ENCODE measurements around the gene WNT9B. TPM values are rescaled to one million over a fixed set of nuclear protein-coding genes. Genes with fewer than 3 reads are reported as not detected.

Gene WNT9B
- total RNA-seq, 2 donors from 2014 or later = not detected

DNA sequence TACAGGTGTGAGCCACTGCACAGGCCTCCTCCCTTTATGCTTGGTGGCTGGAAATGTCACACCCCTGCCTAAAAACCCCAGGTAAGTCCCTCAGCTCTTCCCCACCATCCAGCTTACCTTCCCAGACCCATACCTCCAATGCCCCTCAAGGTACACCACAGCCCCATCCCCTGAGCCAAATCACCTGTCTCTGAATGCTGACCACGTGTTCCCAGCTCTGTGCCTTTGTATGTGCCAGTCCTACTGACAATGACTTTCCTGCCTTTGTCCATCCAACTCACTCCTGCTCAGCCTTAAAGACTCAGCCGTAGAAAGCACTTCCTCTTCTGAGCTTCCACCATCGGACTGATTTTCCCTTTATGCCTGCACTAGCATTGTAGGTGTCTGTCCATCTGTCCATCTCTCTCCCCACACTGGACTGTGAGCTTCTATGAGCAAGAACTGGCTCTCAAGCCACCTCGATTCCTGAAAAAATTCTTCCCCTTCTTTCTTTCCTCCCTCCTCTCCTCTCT, 40.9 kb downstream of the WNT9B start:
- H3K9me3 Mint-ChIP-seq = no peaks in the 10 kb centered on the region

DNA sequence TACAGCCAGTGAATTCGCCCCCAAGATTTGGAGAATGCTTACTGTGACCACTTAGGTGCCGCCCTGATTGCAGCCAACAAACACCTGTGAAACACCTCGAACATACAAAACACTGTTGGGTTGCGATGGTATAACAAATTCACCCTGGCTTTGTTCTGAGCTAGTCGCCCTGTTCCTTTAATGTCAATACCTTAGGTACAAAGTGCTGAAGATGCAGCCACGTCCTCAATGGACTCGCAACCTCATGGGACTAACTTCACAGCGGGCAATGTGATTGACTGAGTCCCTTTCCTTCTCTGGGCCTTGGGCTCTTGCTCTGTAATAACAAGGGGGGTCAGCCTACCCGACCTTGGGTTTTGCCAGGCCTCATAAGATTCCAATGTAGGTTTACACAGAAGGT, 42.6 kb downstream of the WNT9B start:
- H3K27ac Mint-ChIP-seq = no peak overlapping the region
- H3K9me3 Mint-ChIP-seq = no peaks in the 10 kb centered on the region
- peaks cover 11% of the 10 kb centered on the region for H3K27me3 Mint-ChIP-seq
- H3K4me3 Mint-ChIP-seq = no peak overlapping the region
- H3K4me1 Mint-ChIP-seq = no peaks in the 10 kb centered on the region
- no peaks in the 10 kb centered on the region for H3K36me3 Mint-ChIP-seq (ENCODE audit: low read depth)
- ATAC-seq (replicated peaks) = no peak

More for the DNA sequence above, 40.9 kb downstream of the WNT9B start:
- no peaks in the 10 kb centered on the region for H3K4me1 Mint-ChIP-seq
- no peak overlapping the region for H3K27ac Mint-ChIP-seq
- no peak overlapping the region for H3K4me3 Mint-ChIP-seq
- H3K36me3 Mint-ChIP-seq (ENCODE audit: low read depth) = no peaks in the 10 kb centered on the region
- peaks cover 15% of the 10 kb centered on the region for H3K27me3 Mint-ChIP-seq
- no peak for ATAC-seq (replicated peaks)

DNA sequence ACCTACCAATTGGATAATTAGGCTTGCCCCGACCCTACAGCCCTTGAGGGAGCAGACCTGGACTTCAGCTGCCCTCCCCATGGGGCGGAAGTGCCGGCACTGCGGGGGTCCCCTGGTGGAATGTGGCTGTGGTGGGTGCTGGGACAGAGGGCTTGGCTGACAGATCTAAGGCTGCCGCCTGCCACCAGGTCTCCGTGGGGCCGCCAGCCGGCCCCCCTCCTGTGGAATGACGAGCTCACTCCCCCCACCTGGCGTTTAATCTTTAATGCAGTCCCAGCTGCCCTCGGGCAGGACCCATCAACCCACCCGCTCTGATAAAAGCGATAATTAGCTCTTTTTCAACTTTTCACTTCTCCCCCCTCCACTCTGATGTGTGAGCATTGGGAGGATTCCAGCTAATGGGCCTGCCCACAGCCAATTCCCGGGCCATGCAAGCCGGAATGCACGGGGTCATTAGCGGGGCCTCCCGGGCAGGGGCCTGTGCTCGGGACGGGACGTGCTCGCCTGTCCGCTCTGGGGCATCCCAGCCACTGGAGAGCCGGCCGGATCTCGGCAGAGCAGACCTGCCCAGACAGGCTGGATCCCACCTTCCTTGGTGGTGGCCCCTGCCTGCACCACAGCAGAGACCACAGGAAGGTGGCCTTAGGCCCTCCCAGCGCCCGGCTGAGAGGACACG, 43.2 kb downstream of the WNT9B start:
- Mint-ChIP-seq H3K9me3 (no peaks in the 10 kb centered on the region), H3K27me3 (peaks cover 11% of the 10 kb centered on the region), H3K4me1 (no peaks in the 10 kb centered on the region), H3K36me3 (ENCODE audit: low read depth) (no peaks in the 10 kb centered on the region), H3K27ac (no peak overlapping the region), H3K4me3 (no peak overlapping the region)
- ATAC-seq (replicated peaks) = no peak

DNA sequence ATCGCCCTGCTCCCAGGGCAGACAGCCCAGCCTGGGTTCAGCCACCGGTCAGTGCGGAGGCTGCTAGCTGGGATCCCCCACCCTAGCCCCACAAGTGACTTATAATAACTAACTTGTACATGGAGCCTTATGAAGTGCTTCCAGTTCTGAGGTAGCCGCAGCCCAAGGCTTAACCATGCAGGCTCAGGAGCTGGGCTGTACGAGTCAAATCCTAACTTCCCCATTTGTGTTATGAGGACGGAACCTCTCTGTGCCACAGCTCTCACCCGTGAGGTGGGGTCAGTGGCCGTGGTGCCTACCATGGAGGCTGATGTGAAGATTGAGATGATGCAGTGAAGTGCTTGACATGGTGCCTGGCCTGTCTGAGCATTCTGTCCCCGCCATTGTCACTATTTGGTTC, 43.8 kb downstream of the WNT9B start:
- no peaks in the 10 kb centered on the region for H3K36me3 Mint-ChIP-seq (ENCODE audit: low read depth)
- peaks cover 11% of the 10 kb centered on the region for H3K27me3 Mint-ChIP-seq
- H3K9me3 Mint-ChIP-seq = no peaks in the 10 kb centered on the region
- no peak overlapping the region for H3K27ac Mint-ChIP-seq
- H3K4me3 Mint-ChIP-seq = no peak overlapping the region
- no peaks in the 10 kb centered on the region for H3K4me1 Mint-ChIP-seq
- ATAC-seq (replicated peaks) = no peak

DNA sequence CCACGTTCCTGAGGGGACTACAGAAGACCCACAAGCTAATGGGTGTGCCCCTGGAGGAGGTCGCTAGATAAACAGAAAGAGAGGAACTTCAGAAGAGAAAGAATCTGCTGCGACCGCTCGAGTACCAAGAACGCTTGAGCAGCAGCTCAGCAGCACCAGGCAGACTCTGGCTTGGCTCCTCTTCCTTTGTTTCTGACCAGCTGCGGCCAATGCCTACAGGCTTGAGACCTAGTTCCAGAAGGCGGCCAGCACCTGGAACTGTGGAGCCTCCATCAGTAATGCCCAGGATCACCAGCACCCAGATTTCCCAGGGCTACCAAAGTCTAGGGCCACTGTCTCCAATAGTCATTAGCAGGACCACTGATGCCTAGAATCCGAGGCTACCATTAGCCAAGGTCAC, 45.6 kb downstream of the WNT9B start:
- Mint-ChIP-seq H3K4me1 (no peaks in the 10 kb centered on the region), H3K27ac (no peak overlapping the region), H3K9me3 (no peaks in the 10 kb centered on the region), H3K36me3 (ENCODE audit: low read depth) (no peaks in the 10 kb centered on the region), H3K27me3 (peaks cover 11% of the 10 kb centered on the region), H3K4me3 (no peak overlapping the region)
- ATAC-seq (replicated peaks) = no peak

DNA sequence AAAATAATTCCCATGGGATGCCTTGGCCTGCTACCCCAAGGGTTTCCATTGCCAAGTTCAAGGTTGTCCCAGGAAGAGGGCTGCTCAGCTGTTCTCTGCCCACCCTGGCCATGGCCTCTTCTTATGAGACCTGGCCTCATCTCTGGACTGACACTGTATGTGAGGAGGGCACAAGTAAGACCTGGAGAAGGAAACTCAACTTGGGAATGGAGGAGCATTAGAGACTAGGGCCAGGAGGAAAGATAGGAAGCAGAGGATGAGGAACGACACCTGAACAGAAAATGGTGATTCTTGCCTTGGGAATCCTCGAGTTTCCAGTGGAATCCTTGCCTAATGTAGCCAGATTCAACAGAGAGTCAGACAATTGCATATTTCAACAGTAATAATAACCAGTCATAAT, 47.0 kb downstream of the WNT9B start:
- Mint-ChIP-seq H3K27me3 (peaks cover 7% of the 10 kb centered on the region), H3K27ac (no peak overlapping the region), H3K4me1 (no peaks in the 10 kb centered on the region), H3K4me3 (no peak overlapping the region), H3K9me3 (no peaks in the 10 kb centered on the region), H3K36me3 (ENCODE audit: low read depth) (no peaks in the 10 kb centered on the region)
- no peak for ATAC-seq (replicated peaks)

DNA sequence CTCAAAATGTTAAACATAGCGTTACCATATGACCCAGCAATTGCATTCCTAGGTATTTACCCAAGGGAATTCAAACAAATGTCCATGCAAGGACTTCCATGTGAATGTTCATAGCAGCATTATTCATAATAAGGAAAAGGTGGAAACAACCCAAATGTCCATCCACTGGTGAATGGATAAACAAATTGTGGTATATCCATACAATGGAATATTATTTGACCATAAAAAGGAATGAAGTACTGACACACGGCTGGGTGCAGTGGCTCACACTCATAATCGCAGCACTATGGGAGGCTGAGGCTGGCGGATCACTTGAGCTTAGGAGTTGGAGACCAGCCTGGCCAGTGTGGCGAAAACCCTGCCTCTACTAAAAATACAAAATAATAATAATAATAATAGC, 47.5 kb downstream of the WNT9B start:
- Mint-ChIP-seq H3K9me3 (no peaks in the 10 kb centered on the region), H3K27ac (no peak overlapping the region), H3K27me3 (peaks cover 7% of the 10 kb centered on the region), H3K4me1 (no peaks in the 10 kb centered on the region), H3K36me3 (ENCODE audit: low read depth) (no peaks in the 10 kb centered on the region), H3K4me3 (no peak overlapping the region)
- ATAC-seq (replicated peaks) = no peak

DNA sequence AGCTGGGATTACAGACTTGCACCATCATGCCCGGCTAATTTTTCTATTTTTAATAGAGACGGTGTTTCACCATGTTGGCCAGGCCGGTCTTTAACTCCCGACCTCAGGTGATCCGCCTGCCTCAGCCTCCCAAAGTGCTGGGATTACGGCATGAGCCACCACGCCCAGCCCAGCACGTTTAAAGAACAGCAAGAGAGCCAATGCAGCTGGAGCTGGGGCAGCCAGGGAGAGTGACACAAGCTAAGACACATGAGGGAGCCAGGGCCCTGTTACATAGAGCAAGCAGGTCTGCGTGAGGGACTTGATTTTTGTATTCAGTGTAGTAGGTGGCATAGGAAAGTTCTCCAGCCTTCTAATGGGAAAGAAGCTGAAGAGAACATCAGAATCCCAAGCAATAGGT, 49.9 kb downstream of the WNT9B start:
- Mint-ChIP-seq H3K27ac (no peak overlapping the region), H3K4me1 (no peaks in the 10 kb centered on the region), H3K4me3 (no peak overlapping the region), H3K9me3 (no peaks in the 10 kb centered on the region), H3K27me3 (peaks cover 14% of the 10 kb centered on the region), H3K36me3 (ENCODE audit: low read depth) (no peaks in the 10 kb centered on the region)
- no peak for ATAC-seq (replicated peaks)

DNA sequence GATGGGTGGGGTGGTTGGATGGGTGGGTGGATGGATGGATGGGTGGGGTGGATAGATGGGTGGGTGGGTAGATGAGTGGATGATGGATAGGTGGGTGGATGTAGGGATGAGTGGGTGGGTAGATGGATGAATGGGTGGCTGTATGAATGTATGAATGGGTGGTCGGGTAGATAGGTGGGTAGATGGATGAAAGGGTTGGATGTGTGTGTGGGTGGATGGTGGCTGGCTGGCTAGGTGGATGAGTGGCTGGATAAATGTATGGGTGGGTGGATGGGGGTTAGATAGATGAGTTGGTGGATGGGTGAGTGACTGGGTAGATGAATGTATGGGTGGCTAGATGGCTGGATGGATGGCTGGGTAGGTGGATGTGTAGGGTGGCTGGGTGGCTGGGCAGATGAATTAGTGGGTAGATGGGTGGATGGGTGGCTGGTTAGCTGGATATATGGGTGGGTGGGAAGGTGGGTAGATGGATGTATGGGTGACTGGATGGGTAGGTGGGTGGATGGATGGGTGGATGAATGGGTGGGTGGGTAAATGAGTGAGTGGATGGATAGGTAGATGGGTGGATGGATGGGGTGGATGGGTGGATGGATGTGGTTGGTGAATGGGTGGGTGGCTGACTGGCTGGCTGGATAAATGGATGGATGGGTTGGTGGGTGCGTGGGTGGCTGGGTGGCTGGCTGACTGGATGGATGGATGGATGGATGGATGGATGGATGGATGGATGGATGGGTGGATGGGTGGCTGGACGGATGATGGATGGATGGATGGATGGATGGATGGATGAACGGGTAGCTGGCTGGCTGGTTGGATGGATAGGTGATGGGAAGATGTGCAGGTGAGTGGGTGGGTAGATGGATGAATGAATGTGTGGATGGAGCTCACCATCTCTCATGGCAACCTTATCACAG, 52.6 kb downstream of the WNT9B start:
- no peak for ATAC-seq (replicated peaks)
- H3K36me3 Mint-ChIP-seq (ENCODE audit: low read depth) = no peaks in the 10 kb centered on the region
- no peaks in the 10 kb centered on the region for H3K9me3 Mint-ChIP-seq
- H3K4me3 Mint-ChIP-seq = no peak overlapping the region
- no peaks in the 10 kb centered on the region for H3K4me1 Mint-ChIP-seq
- H3K27ac Mint-ChIP-seq = no peak overlapping the region
- H3K27me3 Mint-ChIP-seq = peaks cover 14% of the 10 kb centered on the region

DNA sequence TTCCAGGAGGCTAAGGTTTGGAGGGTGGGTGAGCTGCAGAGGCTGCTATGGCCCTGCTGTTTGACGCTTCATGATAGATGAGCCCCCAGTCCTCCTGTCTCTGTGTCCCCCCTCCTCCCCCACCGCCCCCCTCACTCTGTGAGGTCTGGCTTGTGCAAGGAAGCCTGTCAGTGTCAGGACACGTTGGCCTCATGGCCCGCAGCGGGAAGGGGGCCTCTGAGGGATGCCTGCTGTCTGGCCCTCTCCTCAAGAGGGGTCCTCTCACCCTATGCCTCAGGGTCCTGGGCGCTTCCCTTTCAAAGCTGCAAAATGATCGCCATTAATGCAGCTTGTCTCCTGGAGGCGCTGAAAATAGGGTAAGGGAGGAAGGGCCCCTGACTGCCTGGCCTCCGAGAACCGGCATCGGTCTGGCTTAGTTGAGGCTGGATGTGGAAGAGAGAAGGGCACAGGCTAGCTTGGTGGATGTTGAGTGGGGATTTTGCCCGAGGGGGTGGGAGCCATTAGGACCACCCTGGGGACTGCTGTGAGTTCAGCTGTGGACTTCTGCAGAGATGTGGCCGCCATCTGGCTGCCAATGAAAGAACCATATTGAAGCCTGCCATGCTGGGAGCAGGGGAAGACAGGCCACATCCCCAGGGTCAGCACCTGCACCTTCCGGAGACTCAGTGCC, 56.8 kb downstream of the WNT9B start:
- ATAC-seq (replicated peaks) = no peak
- no peak overlapping the region for H3K27ac Mint-ChIP-seq
- no peaks in the 10 kb centered on the region for H3K36me3 Mint-ChIP-seq (ENCODE audit: low read depth)
- no peak overlapping the region for H3K4me3 Mint-ChIP-seq
- no peaks in the 10 kb centered on the region for H3K4me1 Mint-ChIP-seq
- no peaks in the 10 kb centered on the region for H3K9me3 Mint-ChIP-seq
- peaks cover 21% of the 10 kb centered on the region for H3K27me3 Mint-ChIP-seq

DNA sequence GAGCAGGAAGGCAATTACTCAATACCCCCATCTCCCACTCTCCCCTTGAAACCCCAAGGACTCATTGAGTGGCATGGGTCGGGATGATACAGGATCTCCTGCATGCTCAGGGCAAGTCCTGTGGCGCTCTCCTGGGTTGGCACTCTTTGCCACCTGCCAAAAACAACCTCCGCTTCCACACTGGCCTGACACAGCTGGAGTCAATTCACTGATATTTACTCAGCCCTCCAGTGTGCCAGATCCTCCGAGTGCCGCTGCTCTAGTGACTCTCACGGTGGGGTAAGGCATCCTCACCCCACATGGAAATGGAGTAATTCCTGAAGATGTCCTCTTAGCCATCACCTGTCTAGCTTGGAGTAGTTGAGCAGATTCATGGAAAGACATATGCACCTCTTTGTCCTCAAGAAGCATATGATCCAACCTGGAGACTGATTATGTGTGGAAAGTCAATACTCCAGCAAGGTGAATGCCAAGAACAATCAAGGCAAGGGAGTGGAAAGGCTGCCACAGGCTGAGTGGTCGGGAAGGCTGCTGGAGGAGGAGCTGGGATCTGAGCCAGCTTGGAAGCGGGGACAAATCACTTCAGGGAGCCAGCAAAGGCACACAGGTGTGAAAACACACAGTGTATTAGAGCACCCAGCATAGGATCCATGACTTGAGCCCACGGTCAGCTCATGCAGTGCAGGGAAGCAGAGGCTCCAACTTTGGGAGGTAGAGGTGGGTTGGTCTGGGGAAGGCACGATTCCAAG, 59.0 kb downstream of the WNT9B start:
- Mint-ChIP-seq H3K9me3 (no peaks in the 10 kb centered on the region), H3K36me3 (ENCODE audit: low read depth) (no peaks in the 10 kb centered on the region), H3K27me3 (peaks cover 12% of the 10 kb centered on the region), H3K27ac (no peak overlapping the region), H3K4me3 (no peak overlapping the region), H3K4me1 (no peaks in the 10 kb centered on the region)
- no peak for ATAC-seq (replicated peaks)

DNA sequence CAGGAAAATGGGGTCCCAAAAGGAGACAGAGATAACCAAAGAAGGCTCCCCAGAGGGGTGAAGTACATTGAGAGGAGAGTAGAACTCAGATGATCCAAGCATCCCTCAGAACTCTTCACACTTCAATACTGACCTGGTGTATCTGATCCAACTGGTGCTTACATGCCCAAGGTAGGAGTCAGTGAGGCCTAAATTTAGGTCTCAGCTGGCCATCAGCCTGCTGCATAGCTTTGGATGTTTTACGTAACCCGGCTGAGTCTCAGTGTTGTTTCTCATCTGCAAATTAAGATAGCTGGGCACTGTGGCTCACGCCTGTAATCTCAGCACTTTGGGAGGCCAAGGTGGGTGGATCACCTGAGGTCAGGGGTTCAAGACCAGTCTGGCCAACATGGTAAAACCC, 59.9 kb downstream of the WNT9B start:
- Mint-ChIP-seq H3K9me3 (no peaks in the 10 kb centered on the region), H3K4me3 (no peak overlapping the region), H3K27ac (no peak overlapping the region), H3K4me1 (no peaks in the 10 kb centered on the region), H3K36me3 (ENCODE audit: low read depth) (no peaks in the 10 kb centered on the region), H3K27me3 (peaks cover 12% of the 10 kb centered on the region)
- ATAC-seq (replicated peaks) = no peak

DNA sequence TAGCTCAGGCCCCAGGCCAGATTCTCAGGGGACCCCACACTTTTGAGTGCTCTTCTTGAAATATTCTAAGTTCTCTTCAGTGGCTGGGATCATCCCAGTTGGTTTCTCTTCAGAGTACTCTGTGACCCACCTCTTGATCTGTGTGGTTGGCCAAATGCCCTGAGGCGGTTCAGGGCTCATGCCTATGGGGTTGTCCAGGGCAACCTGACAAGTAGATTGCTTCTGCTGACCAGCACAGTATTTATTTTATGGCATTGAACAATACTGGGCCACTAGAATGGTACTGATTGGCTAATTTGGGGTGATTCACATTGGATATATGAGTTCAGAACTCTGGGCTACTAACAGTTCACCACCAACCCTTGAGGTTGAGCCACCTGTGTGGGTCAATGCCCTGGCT, 64.2 kb downstream of the WNT9B start:
- Mint-ChIP-seq H3K27ac (no peak overlapping the region), H3K36me3 (ENCODE audit: low read depth) (no peaks in the 10 kb centered on the region), H3K4me3 (no peak overlapping the region), H3K27me3 (peaks cover 6% of the 10 kb centered on the region), H3K4me1 (no peaks in the 10 kb centered on the region), H3K9me3 (no peaks in the 10 kb centered on the region)
- no peak for ATAC-seq (replicated peaks)

DNA sequence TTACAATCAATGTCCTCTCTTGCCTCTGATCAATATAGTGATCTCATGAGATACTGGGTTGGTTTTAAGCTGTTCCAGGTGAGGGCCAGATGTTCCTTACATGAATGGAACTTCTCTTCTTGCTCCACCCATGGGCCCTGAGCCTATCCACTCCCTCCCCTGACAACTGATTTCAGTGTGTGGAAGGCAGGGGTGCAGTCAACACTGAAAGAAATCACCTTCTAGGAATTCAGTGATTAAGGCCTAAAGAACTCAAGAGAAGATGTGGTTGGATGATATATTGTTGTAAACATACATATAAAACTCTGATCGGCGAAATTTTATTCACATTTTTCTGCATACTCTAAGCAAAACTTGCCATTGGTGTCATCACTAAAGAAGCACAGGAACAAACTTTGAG, 64.8 kb downstream of the WNT9B start:
- Mint-ChIP-seq H3K27me3 (peaks cover 3% of the 10 kb centered on the region), H3K9me3 (no peaks in the 10 kb centered on the region), H3K27ac (no peak overlapping the region), H3K36me3 (ENCODE audit: low read depth) (no peaks in the 10 kb centered on the region), H3K4me3 (no peak overlapping the region), H3K4me1 (no peaks in the 10 kb centered on the region)
- no peak for ATAC-seq (replicated peaks)

Data from activated T-helper 17 cell treated with anti-CD3 and anti-CD28 coated beads, Interleukin-2, amount 50 U/mL, for 72 hours (primary cell).